GM18508 (cell line): ENCODE results near the gene NDUFS6.
A peak's percentile ranks its signal among the peaks of the same experiment; 100 is the strongest.

Source experiments
- ATAC-seq: cut with Tn5 transposase; IDR thresholded peaks from one replicate; pipeline ENCODE4 v1.9.1; 2021; ENCODE audit warnings: moderate number of reproducible peaks; ENCODE audit not compliant: insufficient read depth, unreplicated experiment

Gene NDUFS6

GRCh38 chr5:1801222-1801966, at the start of gene NDUFS6:
NDUFS6 (plus strand) TSS chr5:1801407; CDS start chr5:1801418, 11 bp downstream.
- ATAC-seq: peak; percentile 40

- ATAC-seq: no peak
These were observed 49.1 kb upstream of the NDUFS6 start for GRCh38 chr5:1751864-1752822.

GRCh38 chr5:1752881-1753280, 48.3 kb upstream of the NDUFS6 start:
- ATAC-seq: no peak

- no peak for ATAC-seq
These were observed 47.7 kb upstream of the NDUFS6 start for GRCh38 chr5:1753490-1753889.

- ATAC-seq: no peak
These were observed 46.5 kb upstream of the NDUFS6 start for GRCh38 chr5:1754531-1755220.

GRCh38 chr5:1755321-1755949, 45.8 kb upstream of the NDUFS6 start:
- no peak for ATAC-seq

- no peak for ATAC-seq
These were observed 44.7 kb upstream of the NDUFS6 start for GRCh38 chr5:1756481-1756880.

GRCh38 chr5:1757511-1757910, 43.7 kb upstream of the NDUFS6 start:
- ATAC-seq: no peak

- ATAC-seq: no peak
These were observed 42.6 kb upstream of the NDUFS6 start for GRCh38 chr5:1758574-1758973.

GRCh38 chr5:1759378-1759970, 41.7 kb upstream of the NDUFS6 start:
- ATAC-seq: no peak

GRCh38 chr5:1760231-1760630, 41.0 kb upstream of the NDUFS6 start:
- ATAC-seq: no peak

GRCh38 chr5:1760656-1761452, 40.4 kb upstream of the NDUFS6 start:
- no peak for ATAC-seq

GRCh38 chr5:1761453-1761755, 39.8 kb upstream of the NDUFS6 start:
- no peak for ATAC-seq

- ATAC-seq: no peak
These were observed 38.9 kb upstream of the NDUFS6 start for GRCh38 chr5:1762121-1762882.

- no peak for ATAC-seq
These were observed 38.2 kb upstream of the NDUFS6 start for GRCh38 chr5:1762883-1763547.

GRCh38 chr5:1763548-1763911, 37.7 kb upstream of the NDUFS6 start:
- ATAC-seq: no peak

- no peak for ATAC-seq
These were observed 37.1 kb upstream of the NDUFS6 start for GRCh38 chr5:1763960-1764605.

- ATAC-seq: no peak
These were observed 36.6 kb upstream of the NDUFS6 start for GRCh38 chr5:1764606-1764960.
